ENCODE results near the gene FRAS1. TPM values are rescaled to one million over a fixed set of nuclear protein-coding genes. Genes with fewer than 3 reads are reported as not detected.

The FRAS1 gene
- total RNA-seq, 1 donor from 2014 or later, result 24.6 TPM

- no peaks in the 10 kb centered on the region for H3K27me3 Mint-ChIP-seq (ENCODE audit: low read depth, unreplicated experiment)
- FAIRE-seq (no peak), DNase-seq (ENCODE audit: low read depth) (no peak)
- H3K27ac Mint-ChIP-seq (ENCODE audit: unreplicated experiment), result no peak overlapping the region
- TF ChIP-seq EZH2 (IDR thresholded peaks at IDR 0.05; ENCODE audit: insufficient read depth, low read length) (no peak), CTCF (IDR thresholded peaks at IDR 0.05; ENCODE audit: insufficient read depth, low read depth, low read length) (no peak)
- peaks cover 7% of the 10 kb centered on the region for H3K4me1 Mint-ChIP-seq (ENCODE audit: low read depth, unreplicated experiment)
- H3K27me3 ChIP-seq (ENCODE audit: insufficient read depth, low read length), result no peaks in the 10 kb centered on the region
- no peak overlapping the region for H3K4me2 ChIP-seq (ENCODE audit: low read length)
- H3K9ac ChIP-seq (ENCODE audit: low read length), result no peak overlapping the region
- H3K4me3 Mint-ChIP-seq (ENCODE audit: unreplicated experiment), result no peak overlapping the region
- H3K9me3 ChIP-seq (ENCODE audit: insufficient read depth, low read depth, low read length), result no peaks in the 10 kb centered on the region
- no peak overlapping the region for H3K27ac ChIP-seq (ENCODE audit: low read depth, low read length)
- no peaks in the 10 kb centered on the region for H3K36me3 ChIP-seq (ENCODE audit: insufficient read depth, low read length)
- no peaks in the 10 kb centered on the region for H3K79me2 ChIP-seq (ENCODE audit: insufficient read depth, low read length)
- H3K9me3 Mint-ChIP-seq (ENCODE audit: unreplicated experiment), result peaks cover 1% of the 10 kb centered on the region
- no peaks in the 10 kb centered on the region for H3K4me1 ChIP-seq (ENCODE audit: insufficient read depth, low read length)
- no peaks in the 10 kb centered on the region for H4K20me1 ChIP-seq (ENCODE audit: insufficient read depth, low read length)
- H3K4me3 ChIP-seq (ENCODE audit: insufficient read depth, low read depth, low read length), result no peak overlapping the region
- no peak overlapping the region for H2AFZ ChIP-seq (ENCODE audit: low read depth, low read length)
- H3K36me3 Mint-ChIP-seq (ENCODE audit: low read depth, unreplicated experiment), result peaks cover 2% of the 10 kb centered on the region
These were observed 163.2 kb downstream of the FRAS1 start for GRCh38 chr4:78220283-78220682.

- H3K4me3 Mint-ChIP-seq (ENCODE audit: unreplicated experiment), result no peak overlapping the region
These were observed 165.6 kb downstream of the FRAS1 start for GRCh38 chr4:78222575-78223186.

More at GRCh38 chr4:78222575-78223186, 165.6 kb downstream of the FRAS1 start:
- H3K79me2 ChIP-seq (ENCODE audit: insufficient read depth, low read length), result no peaks in the 10 kb centered on the region
- H3K4me3 ChIP-seq (ENCODE audit: insufficient read depth, low read depth, low read length), result no peak overlapping the region
- no peaks in the 10 kb centered on the region for H3K4me1 ChIP-seq (ENCODE audit: insufficient read depth, low read length)
- Mint-ChIP-seq H3K4me1 (ENCODE audit: low read depth, unreplicated experiment) (peaks cover 7% of the 10 kb centered on the region), H3K27me3 (ENCODE audit: low read depth, unreplicated experiment) (no peaks in the 10 kb centered on the region), H3K36me3 (ENCODE audit: low read depth, unreplicated experiment) (peaks cover 2% of the 10 kb centered on the region), H3K27ac (ENCODE audit: unreplicated experiment) (no peak overlapping the region), H3K9me3 (ENCODE audit: unreplicated experiment) (peaks cover 1% of the 10 kb centered on the region)
- no peak overlapping the region for H2AFZ ChIP-seq (ENCODE audit: low read depth, low read length)
- H4K20me1 ChIP-seq (ENCODE audit: insufficient read depth, low read length), result no peaks in the 10 kb centered on the region
- H3K27me3 ChIP-seq (ENCODE audit: insufficient read depth, low read length), result no peaks in the 10 kb centered on the region
- TF ChIP-seq CTCF (IDR thresholded peaks at IDR 0.05; ENCODE audit: insufficient read depth, low read depth, low read length), result no peak
- TF ChIP-seq EZH2 (IDR thresholded peaks at IDR 0.05; ENCODE audit: insufficient read depth, low read length), result no peak
- no peak overlapping the region for H3K9ac ChIP-seq (ENCODE audit: low read length)
- no peak overlapping the region for H3K27ac ChIP-seq (ENCODE audit: low read depth, low read length)
- peak overlapping the region; percentile 5 for H3K4me2 ChIP-seq (ENCODE audit: low read length)
- H3K9me3 ChIP-seq (ENCODE audit: insufficient read depth, low read depth, low read length), result no peaks in the 10 kb centered on the region
- FAIRE-seq, result no peak
- no peak for DNase-seq (ENCODE audit: low read depth)
- H3K36me3 ChIP-seq (ENCODE audit: insufficient read depth, low read length), result no peaks in the 10 kb centered on the region
